GM12873 (cell line): ENCODE measurements around the gene ACOT11.

ENCODE experiments used
- CTCF ChIP-seq: IDR thresholded peaks from 2 replicates; pipeline ENCODE4 v1.5.1; 2012; ENCODE audit warnings: low read depth, mild to moderate bottlenecking, moderate library complexity, low read length, control low read depth; ENCODE audit not compliant: insufficient read depth; ENCODE audit errors: missing control alignments

The ACOT11 gene

DNA sequence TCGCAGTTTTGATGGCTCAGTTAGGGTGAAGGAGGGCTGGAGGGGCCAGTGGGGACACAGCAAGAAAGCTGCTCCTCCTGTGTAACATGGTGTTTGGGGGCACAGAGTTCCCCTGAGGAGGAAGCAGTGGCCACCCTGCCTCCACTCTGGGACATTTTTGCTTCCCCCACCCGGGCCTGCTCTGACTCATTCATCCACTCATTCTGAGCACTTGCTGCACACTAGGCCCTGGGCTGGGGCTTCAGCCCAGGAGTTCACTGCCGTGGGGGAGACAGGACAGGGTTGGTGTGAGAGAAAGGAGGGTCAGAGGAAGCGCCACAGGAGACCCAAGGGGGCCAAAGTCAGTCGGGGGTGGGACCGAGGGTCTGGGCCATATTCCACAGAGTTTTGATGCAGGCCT lies 41.4 kb upstream of the ACOT11 start:
- no peak for TF ChIP-seq CTCF

DNA sequence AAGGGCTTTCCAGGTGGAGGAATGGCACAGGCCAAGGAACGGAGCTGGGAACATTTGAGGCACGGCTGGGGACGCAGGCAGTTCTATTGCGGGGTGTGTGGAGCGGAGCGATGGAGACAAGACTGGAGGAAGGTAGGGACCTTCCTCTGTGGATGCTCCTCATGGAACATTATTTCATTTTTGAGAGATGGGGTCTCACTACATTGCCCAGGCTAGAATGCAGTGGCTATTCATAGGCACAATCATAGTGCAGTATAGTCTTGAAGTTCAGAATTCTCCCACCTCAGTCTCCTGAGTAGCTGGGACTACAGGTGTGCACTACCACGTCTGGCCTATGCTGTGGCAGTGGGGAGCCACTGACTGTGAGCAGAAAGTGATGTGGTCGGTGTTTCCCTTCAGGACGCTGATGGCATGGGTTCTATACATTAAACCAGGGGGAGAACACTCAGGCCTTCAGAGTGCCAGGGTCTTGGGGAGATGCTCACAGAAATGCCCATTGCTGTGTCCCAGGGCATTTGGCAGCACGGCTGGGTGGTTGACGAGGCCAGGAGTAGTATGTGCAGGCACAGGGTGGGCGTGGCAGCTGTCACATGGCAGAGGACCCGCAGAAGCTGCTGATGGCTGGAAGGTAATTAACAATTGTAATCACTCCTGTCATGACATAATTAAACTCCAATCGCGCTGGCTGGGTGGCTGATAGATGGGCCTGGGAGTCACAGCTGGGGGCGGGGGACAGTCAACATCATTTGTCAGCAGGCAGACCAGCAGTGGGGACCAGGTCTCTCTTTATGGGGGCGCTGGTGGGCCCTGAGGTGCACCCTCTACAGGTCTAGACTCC lies 40.8 kb upstream of the ACOT11 start:
- no peak for TF ChIP-seq CTCF

DNA sequence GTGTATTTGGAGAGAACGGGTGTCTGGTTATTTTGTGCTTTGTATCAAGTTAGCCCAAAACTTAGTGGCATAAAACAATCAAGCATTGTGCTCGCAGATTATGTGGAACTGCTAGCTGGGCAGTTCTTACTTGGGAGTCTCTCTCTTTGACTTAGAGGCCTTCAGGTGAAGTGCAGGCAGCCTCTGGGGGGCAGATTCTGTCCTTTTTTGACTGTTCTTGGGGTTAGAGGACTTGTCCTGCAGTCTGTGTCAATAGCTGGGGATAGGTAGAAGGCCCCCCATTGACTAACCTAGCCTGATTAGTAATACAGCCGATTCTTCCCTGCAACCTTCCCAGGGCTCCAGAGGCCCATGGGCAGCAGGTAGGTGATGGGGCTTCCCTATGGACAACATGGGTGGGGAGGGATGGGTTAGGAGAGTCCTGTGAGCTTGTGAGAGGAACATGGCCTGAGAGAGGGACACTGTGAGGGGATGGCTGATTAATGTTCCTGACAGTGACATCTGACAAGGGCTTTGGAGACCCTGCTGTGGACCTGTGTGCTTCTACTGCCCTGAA lies 37.2 kb upstream of the ACOT11 start:
- TF ChIP-seq CTCF = no peak

GRCh38 chr1:54516249-54516920 lies 31.6 kb upstream of the ACOT11 start:
- TF ChIP-seq CTCF = no peak

DNA sequence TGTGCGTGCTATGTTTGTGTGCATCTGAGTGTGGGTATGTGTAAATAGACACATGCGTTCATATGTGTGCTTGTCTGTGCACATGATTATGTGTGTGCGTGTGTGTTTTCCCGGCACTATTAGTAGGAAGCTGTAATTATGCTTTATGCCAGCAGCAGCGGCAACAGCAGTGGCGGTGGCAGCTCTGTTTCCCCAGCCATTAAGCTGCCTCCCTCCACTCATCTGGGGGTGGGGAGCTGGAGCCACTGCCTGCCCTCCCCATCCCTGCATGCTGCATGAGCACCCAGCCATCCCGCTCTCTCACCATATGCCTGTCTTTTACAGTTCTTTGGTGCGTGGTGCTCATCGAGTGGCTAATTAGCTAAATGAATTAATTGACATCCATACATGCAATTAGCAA lies 30.5 kb upstream of the ACOT11 start:
- no peak for TF ChIP-seq CTCF

GRCh38 chr1:54518489-54518888 lies 29.5 kb upstream of the ACOT11 start:
- no peak for TF ChIP-seq CTCF

DNA sequence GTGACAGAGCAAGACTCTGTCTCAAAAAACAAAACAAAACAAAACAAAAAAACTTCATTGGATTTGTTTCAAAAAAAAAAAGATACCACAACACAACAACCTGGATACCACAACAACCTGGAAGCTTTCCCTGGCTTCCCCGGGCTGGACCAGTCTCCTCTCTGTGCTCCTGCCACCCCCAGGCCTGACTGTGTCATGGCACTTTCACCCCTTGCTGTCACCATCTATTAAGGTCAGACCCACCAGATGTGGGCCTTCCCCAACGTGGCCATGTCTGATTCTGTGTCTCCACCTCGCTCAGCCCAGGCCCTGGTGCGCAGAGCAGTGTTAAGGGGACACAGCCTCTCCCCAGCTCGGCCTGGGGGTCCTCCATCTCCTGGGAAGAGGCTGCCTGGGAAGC lies 28.3 kb upstream of the ACOT11 start:
- TF ChIP-seq CTCF = peak; percentile 44
